ENCODE results near the gene MFNG.

MFNG gene

GRCh38 chr22:37499027-37499707 lies 13.0 kb upstream of the MFNG start:
- no peak overlapping the region for H3K4me3 ChIP-seq (replicated peaks; ENCODE audit: low read depth, low read length)
- H3K27me3 ChIP-seq (replicated peaks; ENCODE audit: control insufficient read depth, insufficient read depth, low read length) = no peaks in the 10 kb centered on the region; the same call in 1 of the 2 replicates
- DNase-seq (ENCODE audit: extremely low read depth, insufficient read length) = no peak
- TF ChIP-seq CTCF (IDR thresholded peaks at IDR 0.05; ENCODE audit: insufficient read depth, low read length, poor library complexity, severe bottlenecking) = no peak
- H3K36me3 ChIP-seq (ENCODE audit: control insufficient read depth, insufficient read depth, low read length) = no peaks in the 10 kb centered on the region

GRCh38 chr22:37498289-37498909 lies 12.2 kb upstream of the MFNG start:
- DNase-seq (ENCODE audit: extremely low read depth, insufficient read length) = peak; percentile 70
- no peaks in the 10 kb centered on the region; the same call in 1 of the 2 replicates for H3K27me3 ChIP-seq (replicated peaks; ENCODE audit: control insufficient read depth, insufficient read depth, low read length)
- TF ChIP-seq CTCF (IDR thresholded peaks at IDR 0.05; ENCODE audit: insufficient read depth, low read length, poor library complexity, severe bottlenecking) = peak; percentile 84
- H3K36me3 ChIP-seq (ENCODE audit: control insufficient read depth, insufficient read depth, low read length) = no peaks in the 10 kb centered on the region
- no peak overlapping the region for H3K4me3 ChIP-seq (replicated peaks; ENCODE audit: low read depth, low read length)

- DNase-seq (ENCODE audit: extremely low read depth, insufficient read length) = no peak
- Histone ChIP-seq H3K36me3 (ENCODE audit: control insufficient read depth, insufficient read depth, low read length) (no peaks in the 10 kb centered on the region), H3K4me3 (replicated peaks; ENCODE audit: low read depth, low read length) (no peak overlapping the region), H3K27me3 (replicated peaks; ENCODE audit: control insufficient read depth, insufficient read depth, low read length) (no peaks in the 10 kb centered on the region; the same call in 1 of the 2 replicates)
- TF ChIP-seq CTCF (IDR thresholded peaks at IDR 0.05; ENCODE audit: insufficient read depth, low read length, poor library complexity, severe bottlenecking) = no peak
These were observed 10.9 kb upstream of the MFNG start for GRCh38 chr22:37497062-37497599.

- Histone ChIP-seq H3K27me3 (replicated peaks; ENCODE audit: control insufficient read depth, insufficient read depth, low read length) (no peaks in the 10 kb centered on the region; the same call in 1 of the 2 replicates), H3K36me3 (ENCODE audit: control insufficient read depth, insufficient read depth, low read length) (no peaks in the 10 kb centered on the region), H3K4me3 (replicated peaks; ENCODE audit: low read depth, low read length) (no peak overlapping the region)
- no peak for DNase-seq (ENCODE audit: extremely low read depth, insufficient read length)
- TF ChIP-seq CTCF (IDR thresholded peaks at IDR 0.05; ENCODE audit: insufficient read depth, low read length, poor library complexity, severe bottlenecking) = no peak
These were observed 10.5 kb upstream of the MFNG start for GRCh38 chr22:37496651-37497050.

- Histone ChIP-seq H3K27me3 (replicated peaks; ENCODE audit: control insufficient read depth, insufficient read depth, low read length) (no peaks in the 10 kb centered on the region; the same call in 1 of the 2 replicates), H3K36me3 (ENCODE audit: control insufficient read depth, insufficient read depth, low read length) (no peaks in the 10 kb centered on the region), H3K4me3 (replicated peaks; ENCODE audit: low read depth, low read length) (no peak overlapping the region)
- TF ChIP-seq CTCF (IDR thresholded peaks at IDR 0.05; ENCODE audit: insufficient read depth, low read length, poor library complexity, severe bottlenecking) = no peak
- DNase-seq (ENCODE audit: extremely low read depth, insufficient read length) = no peak
These were observed 7.8 kb upstream of the MFNG start for GRCh38 chr22:37493979-37494378.

Measured in GM06990 (cell line).